D721Med (cell line): ENCODE data around the gene RETREG1.
A peak's percentile ranks its signal among the peaks of the same experiment; 100 is the strongest.

Source experiments
- DNase-seq: peaks from one replicate; pipeline ENCODE4 v3.0.0; 2011; ENCODE audit warnings: low spot score; ENCODE audit not compliant: insufficient read length
- FAIRE-seq: peaks from 2 replicates; lab custom pipeline; 2011; peaks lifted over from hg19 to GRCh38; lab: Jason Lieb, UNC
- CTCF ChIP-seq: IDR thresholded peaks from 2 replicates; pipeline ENCODE4 v1.5.1; 2012; ENCODE audit warnings: mild to moderate bottlenecking, control low read depth; ENCODE audit not compliant: insufficient read depth; ENCODE audit errors: missing control alignments

RETREG1 gene

GRCh38 chr5:16585041-16585667 lies 31.6 kb downstream of the RETREG1 start:
- peak; percentile 28 for TF ChIP-seq CTCF
- DNase-seq (no peak), FAIRE-seq (no peak)

GRCh38 chr5:16582081-16582480 lies 34.7 kb downstream of the RETREG1 start:
- DNase-seq (no peak), FAIRE-seq (no peak)
- TF ChIP-seq CTCF, result no peak

GRCh38 chr5:16580382-16580781 lies 36.4 kb downstream of the RETREG1 start:
- DNase-seq, result no peak
- FAIRE-seq, result no peak
- no peak for TF ChIP-seq CTCF

- DNase-seq (no peak), FAIRE-seq (no peak)
- no peak for TF ChIP-seq CTCF
Observed at GRCh38 chr5:16579142-16579847, 37.5 kb downstream of the RETREG1 start.

- no peak for TF ChIP-seq CTCF
- no peak for DNase-seq
- FAIRE-seq, result no peak
Observed at GRCh38 chr5:16578474-16578883, 38.3 kb downstream of the RETREG1 start.

GRCh38 chr5:16577677-16578076 lies 39.1 kb downstream of the RETREG1 start:
- DNase-seq (no peak), FAIRE-seq (no peak)
- no peak for TF ChIP-seq CTCF
